SK-MEL-5 (cell line): ENCODE measurements around the gene VTCN1. TPM values are rescaled to one million over a fixed set of nuclear protein-coding genes. Genes with fewer than 3 reads are reported as not detected.
"Not testable (repeated sequence)": the region's sequence is repeated elsewhere in the genome, so short reads cannot be mapped to it uniquely, and the experiment has no call there.

Experiments used
- DNase-seq: peaks from one replicate; pipeline ENCODE4 v3.0.0-alpha.2; 2016; ENCODE audit warnings: low read depth, low spot score
- in situ Hi-C: cut with HindIII; loops from 2 replicates; pipeline ENCODE4 v1.10.0; 2016; ENCODE audit warnings: low sequenced_read_pairs, high pct_unique_total_duplicates, low pct_unique_long_range_greater_than_20kb
- total RNA-seq: library from RNA; depleted of rRNA; stranded (reverse); fragments of >200 nt; shearing (Covaris generic); gene quantifications from 2 replicates; pipeline ENCODE4 v1.2.3, GENCODE V29; 2014

VTCN1 gene
- total RNA-seq, 1 experiment from 2014 or later, result 0.37 TPM

DNA sequence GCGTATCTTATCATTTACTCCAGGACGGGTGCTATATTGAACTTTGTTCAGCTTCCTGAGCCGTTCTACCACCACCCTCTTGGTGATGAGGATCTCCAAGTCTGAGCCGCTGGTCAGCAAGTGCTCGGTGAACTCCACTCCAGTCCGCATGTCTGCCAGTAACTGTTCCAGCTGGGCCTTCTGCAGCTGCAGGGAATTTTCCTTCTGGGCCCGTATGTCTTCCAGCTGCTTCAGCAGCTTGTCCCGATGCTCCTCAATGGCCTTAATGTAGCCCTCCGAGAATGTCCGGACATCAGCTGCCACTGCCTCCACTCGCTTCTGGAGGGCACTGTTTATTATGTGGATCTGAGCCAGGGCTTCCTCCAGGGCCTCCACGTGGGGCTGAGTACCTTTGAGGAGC, 92.6 kb downstream of the VTCN1 start:
- in situ Hi-C loops, result no loop called here
- DNase-seq, result no peak

GRCh38 chr1:117117697-117118096, 93.0 kb downstream of the VTCN1 start:
- DNase-seq, result no peak
- in situ Hi-C loops, result no loop called here

- in situ Hi-C loops, result no loop called here
- no peak for DNase-seq
Measured at GRCh38 chr1:117116784-117117130, 94.0 kb downstream of the VTCN1 start.

- in situ Hi-C loops, result no loop called here
- no peak for DNase-seq
Measured at GRCh38 chr1:117116090-117116783, 94.5 kb downstream of the VTCN1 start.

DNA sequence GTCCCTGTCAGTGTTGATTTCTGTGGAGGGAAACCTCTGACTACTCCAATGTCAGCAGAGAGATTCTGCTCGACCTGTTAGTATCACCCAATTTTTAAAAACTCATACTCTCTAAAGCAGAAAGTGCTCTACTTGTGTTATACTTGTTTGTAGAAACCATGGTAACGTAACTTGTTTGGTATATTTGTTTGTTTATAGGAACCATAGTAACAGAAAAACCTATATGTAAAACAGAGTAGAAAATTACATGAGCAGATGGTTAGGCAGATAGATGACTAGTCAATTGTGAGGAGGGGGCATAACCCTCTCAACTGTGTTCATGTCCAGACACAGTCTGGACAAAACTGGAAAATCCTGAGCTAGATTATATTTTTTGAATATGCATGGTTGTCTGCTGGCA, 95.8 kb downstream of the VTCN1 start:
- in situ Hi-C loops, result no loop called here

GRCh38 chr1:117113199-117113598, 97.5 kb downstream of the VTCN1 start:
- DNase-seq, result no peak
- in situ Hi-C loops, result no loop called here

More for the DNA sequence above, 95.8 kb downstream of the VTCN1 start:
- no peak for DNase-seq

DNA sequence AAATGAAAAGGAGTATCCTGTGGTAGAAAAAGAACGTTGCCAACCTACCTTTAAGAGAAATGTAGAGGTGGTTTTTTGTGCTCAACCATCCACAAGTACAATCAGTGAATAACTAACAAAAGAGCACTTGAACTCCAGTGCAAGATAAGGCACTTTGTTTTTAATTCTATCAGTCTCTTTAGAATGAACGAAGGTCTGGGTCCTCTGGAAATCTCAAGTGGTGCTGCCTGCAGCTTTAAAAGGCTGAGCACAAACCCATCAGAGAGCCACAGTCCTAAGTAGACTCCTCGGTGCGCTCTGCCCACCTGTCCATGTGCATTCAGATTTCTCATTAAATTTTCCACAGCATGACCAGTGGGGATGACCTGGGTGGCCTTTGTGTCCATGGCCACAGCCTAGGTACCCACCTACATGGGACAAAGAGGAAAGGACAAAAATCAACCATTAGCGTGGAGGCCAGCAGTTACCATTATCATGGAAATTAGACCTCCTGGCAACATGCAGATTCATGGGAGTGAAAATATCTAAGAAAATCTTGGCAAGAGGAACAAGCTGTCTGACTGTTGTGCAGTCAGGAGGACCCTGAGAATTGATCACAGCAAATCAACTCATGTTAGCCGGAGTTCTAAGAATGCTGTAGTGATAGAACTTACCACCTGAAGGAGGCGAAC, 98.5 kb downstream of the VTCN1 start:
- in situ Hi-C loops, result no loop called here
- no peak for DNase-seq

DNA sequence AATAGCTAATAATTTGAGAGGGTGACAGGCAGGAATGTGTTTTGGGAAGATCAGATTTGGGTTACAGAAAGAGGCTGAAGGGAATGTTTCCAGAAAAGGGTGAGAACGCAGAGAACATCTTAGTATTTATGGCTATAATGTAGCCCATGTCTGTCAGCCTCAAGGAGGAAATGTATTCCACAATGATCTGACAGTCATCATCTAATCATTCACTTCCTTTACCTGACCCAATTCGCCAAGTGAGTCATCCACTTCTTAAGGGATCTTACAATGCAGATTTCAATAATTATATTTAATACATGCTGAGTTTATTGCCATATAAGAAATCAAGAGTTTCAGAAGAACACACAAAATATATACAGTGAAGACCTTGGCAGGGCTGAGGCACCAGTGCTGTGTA, 100.0 kb downstream of the VTCN1 start:
- in situ Hi-C loops, result no loop called here
- DNase-seq, result no peak

DNA sequence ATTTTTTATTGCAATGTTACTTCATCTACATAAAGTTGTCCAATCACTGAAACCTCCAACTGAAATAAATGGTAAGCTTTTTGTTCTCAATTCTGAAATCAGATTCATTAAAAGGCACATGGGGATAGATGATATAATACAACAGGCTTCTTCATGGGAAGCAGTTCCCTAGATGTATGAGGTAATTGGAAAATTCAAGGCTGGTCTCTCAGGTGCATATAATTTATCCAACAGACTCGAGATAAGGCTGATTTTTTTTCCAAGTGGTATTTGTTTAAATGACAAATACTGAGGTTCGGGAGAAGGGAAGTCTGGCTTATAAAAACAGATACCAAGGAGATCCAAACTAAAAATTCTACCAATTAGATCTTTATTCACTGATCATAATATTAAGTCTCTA, 103.4 kb downstream of the VTCN1 start:
- DNase-seq, result no peak
- in situ Hi-C loops, result no loop called here

DNA sequence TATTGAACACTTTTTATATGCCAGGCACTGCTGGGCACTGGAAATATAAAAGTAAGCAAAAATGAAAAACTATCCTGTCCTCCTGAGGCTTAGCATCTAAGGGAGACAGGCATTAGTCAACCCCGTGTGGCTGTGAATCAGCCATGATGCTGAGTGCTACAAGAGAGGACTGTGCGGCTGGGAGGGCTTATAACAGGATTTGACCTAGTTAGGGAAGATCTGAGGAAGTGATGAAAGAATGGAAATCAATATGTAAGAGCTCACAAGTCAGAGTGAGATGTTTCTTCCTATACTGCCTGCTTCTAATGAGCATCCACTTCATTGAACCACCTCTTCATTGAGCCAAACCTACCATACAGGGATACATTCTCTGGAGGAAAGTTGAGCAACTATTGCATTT, 104.2 kb downstream of the VTCN1 start:
- no peak for DNase-seq
- in situ Hi-C loops, result no loop called here

DNA sequence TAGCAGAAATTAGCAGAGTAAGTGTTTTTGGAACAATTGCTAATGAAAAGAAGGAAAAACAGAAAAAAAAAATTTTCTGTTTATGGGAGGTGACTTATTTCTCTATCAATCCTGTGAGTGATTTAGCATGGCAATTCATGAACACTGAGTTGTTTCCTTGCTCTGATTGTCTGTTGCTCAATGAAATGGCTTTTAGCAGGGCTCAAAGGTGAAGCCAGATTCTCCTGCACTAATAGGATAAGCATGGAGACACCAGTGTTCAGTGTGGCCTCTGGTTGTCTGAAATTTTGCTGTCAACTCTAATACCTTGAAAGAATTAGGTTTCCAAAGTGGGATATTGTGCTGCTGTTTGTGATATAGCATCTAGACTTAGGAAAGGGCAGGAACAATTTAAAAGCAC, 105.0 kb downstream of the VTCN1 start:
- in situ Hi-C loops, result no loop called here
- DNase-seq, result no peak

DNA sequence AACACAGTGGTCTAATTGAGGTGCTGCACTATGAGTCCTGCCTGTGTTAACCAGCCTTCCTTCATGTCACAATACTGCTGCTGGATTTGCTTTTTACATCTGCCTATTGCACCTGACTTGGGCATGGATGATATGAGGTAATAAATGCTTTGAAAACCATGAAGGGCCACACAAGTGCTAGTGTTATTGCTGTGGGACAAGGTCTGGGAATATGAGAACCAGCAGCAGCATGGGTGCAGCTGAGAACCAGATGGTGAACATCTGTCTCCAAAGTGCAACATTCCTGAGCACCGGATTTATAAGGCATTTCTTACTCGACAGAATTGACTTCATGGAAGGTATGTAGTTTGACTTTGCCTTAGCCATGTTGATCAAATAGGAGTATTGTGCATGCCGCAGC, 105.7 kb downstream of the VTCN1 start:
- no peak for DNase-seq
- in situ Hi-C loops, result no loop called here

GRCh38 chr1:117101858-117102257, 108.9 kb downstream of the VTCN1 start:
- in situ Hi-C loops, DNase-seq: not testable (repeated sequence)

DNA sequence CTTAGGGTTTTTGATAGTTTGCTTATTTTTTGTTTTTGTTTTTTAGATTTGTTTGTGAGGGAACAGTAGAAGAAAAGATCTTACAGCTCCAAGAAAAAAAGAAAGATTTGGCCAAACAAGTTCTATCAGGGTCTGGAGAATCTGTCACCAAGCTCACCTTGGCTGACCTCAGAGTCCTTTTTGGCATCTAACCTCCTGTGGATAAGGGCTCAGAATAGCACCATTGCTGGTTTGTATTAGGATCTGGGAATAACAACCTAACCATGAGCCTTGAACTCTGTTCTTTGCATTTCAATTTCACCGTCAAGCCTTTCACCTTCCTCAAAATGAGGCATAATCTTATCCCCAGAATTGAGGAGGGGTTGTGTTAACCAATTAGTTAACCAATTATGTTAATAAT, 109.4 kb downstream of the VTCN1 start:
- in situ Hi-C loops, result no loop called here
- no peak for DNase-seq

GRCh38 chr1:117098287-117098890, 112.3 kb downstream of the VTCN1 start:
- in situ Hi-C loops, result no loop called here
- no peak for DNase-seq

DNA sequence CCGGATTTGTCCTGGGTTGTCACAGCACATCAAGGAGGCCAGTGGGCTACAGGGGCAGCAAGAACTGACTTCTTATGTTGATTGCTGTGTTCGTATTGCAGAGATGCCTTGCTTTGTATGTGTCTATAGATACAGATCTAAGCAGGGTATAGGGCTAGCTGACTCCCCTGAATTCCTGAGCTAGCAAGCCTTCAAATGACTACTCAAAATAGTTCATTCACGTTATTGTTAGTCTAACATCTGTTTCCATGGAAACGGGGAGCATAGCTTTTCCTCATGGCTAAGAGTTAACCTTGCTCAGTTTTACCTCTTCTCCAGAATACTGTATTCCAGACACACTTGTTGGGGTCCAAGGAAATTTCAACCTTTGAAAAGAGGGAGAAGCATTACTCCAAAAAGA, 113.3 kb downstream of the VTCN1 start:
- in situ Hi-C loops, result no loop called here
- no peak for DNase-seq

- no peak for DNase-seq
Measured at GRCh38 chr1:117096951-117097408, 113.7 kb downstream of the VTCN1 start.

GRCh38 chr1:117094841-117095604, 115.7 kb downstream of the VTCN1 start:
- DNase-seq, result no peak
- in situ Hi-C loops, result no loop called here

More at GRCh38 chr1:117096951-117097408, 113.7 kb downstream of the VTCN1 start:
- in situ Hi-C loops, result no loop called here
